Hematopoietic multipotent progenitor cell (in vitro differentiated cells): ENCODE data around the gene SLC6A5. TPM values are rescaled to one million over a fixed set of nuclear protein-coding genes. Genes with fewer than 3 reads are reported as not detected.

Experiments used
- DNase-seq, 3 donors: peaks; one replicate each; pipeline ENCODE4 v3.0.0-alpha.2; 2011 to 2015; ENCODE audit warnings: low read depth in 2 of 3, low spot score in 2 of 3
- total RNA-seq: library from RNA; depleted of rRNA; stranded (reverse); fragments of >200 nt; gene quantifications from one replicate; pipeline ENCODE4 v1.2.3, GENCODE V29; 2012

SLC6A5 gene
- total RNA-seq, 1 donor = under 0.01 TPM

DNA sequence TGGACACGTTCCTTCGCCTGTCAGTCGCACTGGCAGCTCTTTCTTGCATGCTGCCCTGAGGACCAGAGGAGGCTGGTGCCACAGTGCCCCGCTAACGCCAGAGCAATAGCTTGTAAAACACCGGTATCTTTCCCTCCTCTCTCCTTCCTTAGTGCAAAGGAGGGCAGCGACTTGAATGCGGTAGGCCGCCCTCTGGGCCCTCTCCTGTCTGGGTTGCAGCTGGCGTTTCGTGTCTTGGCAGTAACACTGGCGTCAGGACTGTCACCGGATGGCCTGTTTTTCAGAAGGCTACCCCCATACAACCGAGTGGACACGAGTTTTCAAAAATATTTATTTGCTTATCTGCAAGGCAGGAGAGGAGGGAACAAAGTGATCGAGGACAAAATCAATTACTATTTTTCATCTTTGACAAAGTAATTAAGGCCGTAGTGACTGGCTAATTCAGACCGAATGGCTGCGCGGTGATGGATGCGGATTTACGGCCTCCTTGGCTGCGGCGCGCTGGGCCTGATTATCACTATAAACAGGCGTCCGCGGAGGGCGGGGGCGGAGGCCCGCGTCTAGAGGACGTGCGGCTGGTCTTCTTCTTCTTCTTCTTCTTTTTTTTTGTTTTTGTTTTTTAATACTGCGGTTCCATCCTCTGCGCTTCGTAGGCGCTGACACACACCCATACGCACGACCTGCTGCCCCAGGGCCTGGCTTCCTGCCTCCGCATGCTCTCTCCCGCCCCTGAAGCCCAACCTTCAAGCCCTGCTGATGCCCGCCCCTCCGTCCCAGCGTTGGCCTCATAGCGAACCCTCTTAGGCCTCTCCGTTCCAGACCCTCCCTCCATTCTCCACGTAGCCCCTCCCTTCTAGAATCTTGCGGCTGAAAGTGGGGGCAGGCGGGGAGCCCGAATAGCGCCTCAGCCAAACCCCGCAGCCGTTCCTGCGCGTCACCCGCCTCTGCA is 2.9 kb upstream of the SLC6A5 start:
- peak in 2 of 3 donors; percentile 19 to 25 for DNase-seq

DNA sequence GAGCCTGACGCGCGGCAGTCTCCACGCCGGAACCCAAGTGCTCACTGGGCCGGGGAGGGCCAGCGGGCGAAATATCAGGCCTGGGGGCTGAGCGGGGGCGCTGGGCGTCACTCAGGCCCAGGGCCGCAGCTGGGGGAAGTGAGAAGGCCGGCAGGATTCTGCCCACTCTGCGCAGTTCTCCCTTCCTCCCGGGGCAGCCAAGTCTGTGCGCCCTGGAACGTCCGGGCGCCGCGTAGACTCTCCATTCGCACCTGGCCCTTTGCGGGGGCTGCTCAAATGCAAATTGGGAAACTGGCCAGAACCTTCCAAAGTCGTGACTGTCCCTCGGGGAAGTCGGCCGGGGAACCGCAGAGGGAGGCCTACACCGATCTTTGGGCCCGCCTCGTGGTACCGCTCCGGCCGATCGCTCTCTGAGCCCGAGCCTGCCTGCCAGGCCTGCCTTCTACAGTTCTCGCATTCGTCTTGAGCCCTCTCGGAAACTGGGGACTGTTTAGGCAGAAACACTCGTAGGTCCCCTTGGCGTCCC is 2.2 kb upstream of the SLC6A5 start:
- no peak for DNase-seq

DNA sequence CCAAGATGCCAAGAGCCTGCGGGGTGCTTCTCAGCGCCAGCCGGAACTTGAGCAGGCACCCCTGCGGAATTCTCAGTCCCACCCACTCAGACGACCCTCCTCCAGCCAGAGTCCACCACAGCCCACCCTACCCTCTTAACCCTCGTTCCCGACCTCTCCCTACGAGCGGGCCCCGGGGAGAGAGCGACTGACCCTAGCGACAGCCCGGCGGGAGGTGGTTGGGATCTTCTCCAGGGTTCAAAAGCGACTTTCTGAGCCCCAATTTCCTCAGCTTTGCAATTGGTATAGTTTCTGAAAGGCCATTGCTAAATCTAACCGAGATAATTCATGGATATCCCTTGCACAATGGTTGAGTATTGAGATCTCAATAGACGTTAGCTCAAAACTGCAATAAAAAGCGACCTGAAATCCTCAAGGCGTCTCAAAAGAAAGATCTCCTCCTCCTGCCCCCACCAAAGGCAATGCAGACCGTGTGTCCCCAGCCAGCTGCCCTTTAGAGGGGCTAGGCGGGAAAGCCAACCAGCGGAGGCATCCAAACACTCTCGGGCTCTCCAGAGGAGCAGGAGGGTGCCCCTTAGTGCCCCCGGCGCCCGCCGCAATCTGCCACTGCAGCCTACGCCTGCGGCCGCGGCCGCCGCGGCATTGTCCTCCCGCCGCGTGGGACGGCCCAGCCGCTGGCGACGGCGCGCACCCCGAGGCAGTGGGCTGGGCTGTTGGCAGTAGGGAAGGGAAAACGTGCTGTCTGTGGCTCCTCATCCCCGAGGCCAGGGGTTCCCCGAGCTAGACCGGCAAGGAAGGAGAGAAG is 1.5 kb upstream of the SLC6A5 start:
- DNase-seq = no peak

DNA sequence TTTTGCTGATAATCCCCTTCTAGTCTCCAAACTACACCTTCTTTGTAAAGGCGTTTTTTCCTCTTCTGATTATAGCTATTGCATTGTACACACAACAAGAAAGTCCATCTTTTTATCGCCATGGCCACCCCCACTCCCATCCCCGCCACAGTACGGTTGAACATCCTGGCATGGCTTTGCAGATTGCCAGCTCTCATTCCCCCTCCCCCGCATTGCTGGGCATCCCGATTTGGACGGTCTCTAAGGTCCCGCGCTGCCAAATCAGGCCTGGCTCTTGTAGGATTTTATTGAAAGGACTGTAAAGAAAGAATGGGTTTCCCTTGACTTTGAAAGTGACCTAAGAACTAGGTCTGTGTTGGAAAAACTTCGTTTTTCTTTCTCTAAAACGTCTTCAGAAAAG is 916 bp upstream of the SLC6A5 start:
- no peak for DNase-seq

DNA sequence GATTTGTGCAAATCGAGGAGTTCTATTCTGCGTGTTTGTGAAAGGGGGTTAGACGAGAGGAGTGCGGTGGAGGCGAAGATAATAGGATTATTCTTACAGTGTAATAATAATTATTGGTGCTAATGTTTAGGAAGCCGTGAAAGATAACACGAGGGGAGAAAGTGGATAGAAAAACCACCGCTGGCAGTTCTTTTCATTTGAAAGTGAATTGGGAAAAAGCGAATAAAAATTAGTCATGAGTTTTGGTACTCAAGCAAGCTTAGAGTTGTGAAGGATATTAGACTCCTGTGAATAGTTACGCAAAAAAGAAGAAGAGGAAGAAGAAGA is 575 bp downstream of the SLC6A5 start:
- no peak for DNase-seq

DNA sequence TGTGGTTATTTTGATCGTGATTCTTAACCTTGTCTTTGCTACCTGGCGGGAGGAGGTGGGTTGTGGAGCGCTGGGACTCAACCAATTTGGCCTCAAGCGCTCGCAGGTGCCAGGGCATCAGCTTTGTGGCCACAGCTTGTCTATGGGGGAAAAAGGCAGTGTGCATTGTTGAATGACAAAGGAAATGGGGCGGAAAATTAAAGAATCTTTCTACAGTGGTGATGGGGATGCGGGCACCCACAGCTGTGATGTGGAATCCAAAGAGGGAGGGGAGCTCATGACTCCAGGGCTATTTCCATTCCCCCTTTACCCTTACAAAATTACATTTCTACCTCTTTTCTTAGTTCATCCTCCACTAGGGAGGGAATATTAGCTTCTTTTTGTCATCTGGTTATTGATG is 1.1 kb downstream of the SLC6A5 start:
- DNase-seq = no peak

DNA sequence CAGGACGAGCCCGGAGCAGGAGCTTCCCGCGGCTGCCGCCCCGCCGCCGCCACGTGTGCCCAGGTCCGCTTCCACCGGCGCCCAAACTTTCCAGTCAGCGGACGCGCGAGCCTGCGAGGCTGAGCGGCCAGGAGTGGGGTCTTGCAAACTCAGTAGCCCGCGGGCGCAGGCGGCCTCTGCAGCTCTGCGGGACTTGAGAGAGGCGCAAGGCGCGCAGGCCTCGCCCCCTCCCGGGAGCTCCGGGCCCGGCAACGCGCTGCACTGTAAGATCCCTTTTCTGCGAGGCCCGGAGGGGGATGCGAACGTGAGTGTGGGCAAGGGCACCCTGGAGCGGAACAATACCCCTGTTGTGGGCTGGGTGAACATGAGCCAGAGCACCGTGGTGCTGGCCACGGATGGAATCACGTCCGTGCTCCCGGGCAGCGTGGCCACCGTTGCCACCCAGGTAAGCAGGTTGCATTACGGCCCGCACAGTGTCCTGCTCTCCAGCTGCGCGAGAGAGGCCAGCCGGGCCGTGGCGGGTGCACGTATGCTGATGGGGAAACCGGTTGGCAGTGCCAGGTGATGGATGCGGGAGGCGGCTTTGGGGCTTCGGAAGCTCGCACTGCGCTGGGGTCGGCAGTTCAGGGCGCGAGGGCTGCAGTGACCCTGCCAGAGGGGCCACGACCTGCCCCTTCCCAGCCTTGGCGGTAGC is 2.0 kb downstream of the SLC6A5 start:
- DNase-seq = no peak

DNA sequence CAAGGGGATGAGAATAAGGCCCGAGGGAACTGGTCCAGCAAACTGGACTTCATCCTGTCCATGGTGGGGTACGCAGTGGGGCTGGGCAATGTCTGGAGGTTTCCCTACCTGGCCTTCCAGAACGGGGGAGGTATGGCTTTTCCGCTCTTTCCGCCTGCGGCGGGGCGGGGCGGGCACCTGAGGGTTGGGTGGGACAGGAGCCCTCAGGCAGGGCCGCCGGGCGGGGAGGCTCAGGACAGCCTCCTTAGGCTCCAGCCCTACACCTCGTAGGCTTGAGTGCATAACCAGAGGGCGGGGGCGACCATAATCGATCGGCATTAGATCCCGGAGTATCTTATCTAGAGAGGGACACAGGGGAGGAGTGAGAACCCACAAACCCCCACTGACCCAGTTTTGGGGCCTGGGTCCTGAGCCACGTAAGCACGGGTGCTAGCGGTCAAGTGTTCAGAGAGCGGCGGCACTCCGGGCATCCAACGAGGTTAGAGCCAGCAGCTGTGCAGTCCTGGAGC is 4.9 kb downstream of the SLC6A5 start:
- DNase-seq = no peak

DNA sequence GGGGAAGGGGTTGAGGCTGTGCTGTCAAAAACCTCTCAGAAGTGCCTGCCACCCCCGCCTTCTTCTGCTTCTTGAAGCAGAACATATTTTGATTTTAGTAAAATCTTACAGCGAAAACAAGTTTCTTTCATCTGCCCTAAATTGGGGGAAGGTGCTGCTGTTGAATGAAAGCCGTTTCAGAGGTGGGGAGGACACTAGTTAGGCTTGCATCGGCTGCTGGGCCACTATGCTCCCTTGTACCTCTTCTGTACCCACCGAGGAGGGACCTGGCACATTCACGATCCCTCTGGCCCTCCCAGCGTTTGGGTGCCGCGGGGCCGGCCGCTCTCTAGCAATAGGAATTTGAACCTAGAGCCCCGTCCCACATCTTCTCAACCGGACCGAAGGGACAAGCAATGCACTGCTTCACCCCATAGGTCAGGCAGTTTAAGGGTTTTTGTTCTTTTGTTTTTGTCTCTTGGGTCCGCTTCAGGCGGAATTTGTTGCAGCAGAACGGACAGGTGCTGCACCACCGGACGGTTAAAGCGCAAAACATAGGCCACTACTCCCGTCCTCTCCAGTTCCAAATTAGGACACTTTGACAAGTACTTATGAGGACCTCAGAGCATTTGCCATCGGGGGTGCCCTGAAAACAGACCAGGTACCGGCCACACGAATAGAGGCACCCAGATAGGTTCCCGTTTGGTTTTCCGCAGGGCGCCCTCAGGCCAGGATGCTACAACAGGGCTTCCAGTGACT is 5.6 kb downstream of the SLC6A5 start:
- DNase-seq = no peak

DNA sequence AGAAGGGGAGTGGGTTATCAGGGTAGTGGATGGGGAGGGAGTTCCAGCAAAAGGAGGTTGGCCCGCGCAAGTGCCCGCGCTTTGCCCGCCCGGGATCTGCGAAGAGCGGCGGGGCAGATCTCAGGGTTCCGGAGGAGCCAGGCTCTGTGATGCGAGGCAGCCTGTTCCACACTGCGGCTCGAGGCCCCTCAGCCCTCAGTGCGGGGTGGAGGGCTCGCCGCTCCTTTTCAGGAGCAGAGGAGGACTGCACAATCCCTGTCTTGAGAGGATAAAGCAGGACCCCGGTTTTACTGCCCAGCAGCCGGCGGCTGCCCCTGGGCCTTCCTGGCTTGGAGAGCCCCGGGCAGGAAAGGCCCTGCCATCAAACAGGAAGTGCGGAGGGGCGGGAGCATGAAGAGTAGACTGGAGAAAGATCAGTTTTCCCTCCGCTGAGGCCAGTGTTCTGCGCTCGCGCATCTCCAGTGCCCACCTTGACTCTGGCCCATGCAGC is 6.2 kb downstream of the SLC6A5 start:
- DNase-seq = no peak

DNA sequence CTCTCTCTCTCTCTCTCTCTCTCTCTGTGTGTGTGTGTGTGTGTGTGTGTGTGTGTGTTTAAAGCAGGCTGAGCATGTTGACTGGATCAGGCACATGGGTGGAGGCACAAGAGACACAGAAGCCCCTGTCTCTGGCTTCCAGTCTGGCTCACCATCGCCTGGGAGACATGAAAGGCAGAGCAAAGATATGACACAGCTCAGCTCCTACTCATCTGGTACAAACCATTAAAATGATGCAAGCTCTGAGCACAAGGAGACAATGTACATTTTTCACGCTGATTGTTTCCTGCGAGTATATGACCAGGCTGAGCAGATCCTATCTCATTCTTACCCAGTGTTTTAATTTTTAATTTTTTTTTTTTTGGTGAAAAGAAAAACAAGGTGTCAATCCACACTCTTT is 9.5 kb downstream of the SLC6A5 start:
- DNase-seq = no peak

DNA sequence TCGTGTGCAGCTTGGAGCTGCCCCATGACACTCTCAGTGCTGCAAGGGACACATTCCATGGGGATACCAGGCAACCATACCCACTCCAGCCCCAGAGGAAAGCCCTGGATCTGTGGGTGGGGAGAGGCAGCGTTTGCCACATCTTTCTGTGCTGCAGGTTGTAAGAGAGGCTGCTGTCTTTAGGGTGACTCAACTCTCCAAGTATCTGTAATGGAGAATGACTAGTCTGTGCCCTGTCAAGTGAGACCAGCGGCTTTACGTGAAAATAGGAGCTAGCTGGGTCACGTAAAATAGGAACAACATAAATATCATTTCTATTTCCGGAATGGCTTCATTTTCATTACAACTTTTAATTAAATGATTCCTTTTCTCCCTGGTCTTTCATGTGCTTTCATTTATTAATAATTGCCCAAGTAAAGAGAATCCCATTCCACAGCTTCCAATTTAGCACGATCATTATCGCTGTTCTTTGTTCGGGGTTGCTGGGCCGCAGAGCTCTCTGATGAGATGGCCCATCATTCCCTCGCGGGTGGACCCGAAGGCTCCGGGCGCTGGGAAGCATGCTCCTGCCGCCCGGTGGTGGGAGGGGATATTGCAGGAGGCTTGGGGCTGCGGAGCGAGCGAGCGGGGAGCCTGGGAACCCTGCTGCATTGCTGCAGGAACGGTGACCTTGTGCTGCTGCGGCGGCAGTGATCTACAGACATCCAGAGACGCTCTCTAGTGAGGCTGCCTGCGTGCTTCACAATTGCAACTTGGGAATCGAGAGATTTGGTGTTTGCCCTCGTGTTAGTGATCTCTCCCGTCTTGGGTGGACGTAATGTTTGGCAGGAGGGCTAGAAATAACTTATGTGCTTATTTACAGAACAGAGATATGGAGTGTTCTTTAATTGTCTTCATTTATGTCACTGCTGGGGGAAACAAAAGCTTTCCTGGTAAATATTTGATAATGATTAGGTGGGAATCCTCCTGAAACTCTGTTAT is 10.6 kb downstream of the SLC6A5 start:
- DNase-seq = peak; percentile 5 to 68 (median 43)

DNA sequence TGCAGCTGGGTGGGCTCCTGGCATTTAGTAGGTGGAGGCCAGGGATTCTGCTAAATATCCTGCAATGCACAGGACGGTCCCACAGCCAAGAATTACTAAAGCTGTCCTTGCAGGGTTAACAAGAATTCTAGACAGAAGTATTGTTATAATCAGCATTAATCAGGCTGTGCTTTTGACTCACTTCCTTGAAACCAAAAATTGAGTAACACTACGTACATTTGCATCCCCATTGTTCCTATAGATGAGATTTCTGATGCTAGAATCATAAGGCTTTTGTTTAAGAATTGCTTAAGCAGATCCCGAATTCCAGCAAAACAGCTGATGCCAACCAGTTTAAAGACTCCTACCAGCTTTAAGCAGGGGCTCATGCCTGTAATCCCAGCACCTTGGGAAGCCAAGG is 11.4 kb downstream of the SLC6A5 start:
- DNase-seq = no peak

DNA sequence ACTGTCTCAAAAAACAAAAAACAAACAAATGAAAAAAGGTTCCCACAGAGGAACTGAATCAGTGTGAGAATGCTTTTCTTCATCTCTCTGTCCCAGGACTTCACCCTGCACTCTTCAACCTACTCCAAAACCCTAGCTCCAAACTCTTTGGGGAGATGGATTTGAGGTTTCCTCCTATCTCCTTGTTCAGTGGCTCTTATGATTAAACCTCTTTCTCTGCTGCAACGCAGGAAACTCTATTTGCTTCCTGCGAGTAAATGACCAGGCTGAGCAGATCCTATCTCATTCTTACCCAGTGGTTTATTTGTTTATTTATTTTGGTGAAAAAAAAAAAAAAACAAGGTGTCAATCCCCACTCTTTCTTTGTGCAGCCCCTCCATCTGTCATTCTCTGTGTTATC is 12.0 kb downstream of the SLC6A5 start:
- DNase-seq = no peak

DNA sequence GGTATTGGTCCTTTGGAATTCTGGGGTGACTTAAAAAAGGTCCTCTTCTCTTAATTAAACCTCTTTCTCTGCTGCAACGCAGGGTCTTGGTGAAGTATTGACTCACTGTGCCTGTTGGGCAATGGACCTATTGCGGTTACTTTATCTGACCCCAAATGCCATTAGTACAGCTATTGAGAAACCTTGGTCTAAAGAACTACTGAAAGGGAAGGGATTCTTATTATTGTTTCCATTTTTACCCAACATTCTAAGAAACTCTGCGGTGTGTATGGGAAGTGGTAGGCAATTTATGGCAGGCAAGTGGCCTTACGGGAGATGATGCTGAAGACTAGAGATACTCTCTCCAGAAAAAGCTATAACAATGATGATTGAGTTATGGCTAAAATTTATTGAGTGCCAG is 12.5 kb downstream of the SLC6A5 start:
- no peak for DNase-seq

DNA sequence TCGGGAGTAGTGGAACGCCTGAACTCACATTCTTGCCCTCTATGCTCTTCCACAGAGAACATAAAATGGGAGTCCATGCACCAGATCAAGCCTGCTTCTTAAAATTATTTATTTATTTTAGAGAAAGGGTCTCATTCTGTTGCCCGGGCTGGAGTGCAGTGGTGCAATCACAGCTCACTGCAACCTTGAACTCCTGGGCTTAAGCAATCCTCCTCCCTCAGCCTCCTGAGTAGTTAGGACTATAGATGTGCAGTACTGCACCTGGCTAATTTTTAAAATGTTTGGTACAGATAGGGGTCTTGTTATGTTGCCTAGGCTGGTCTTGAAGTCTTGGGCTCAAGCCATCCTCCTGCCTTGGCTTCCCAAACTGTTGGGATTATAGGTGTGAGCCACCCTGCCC is 13.0 kb downstream of the SLC6A5 start:
- DNase-seq = no peak

DNA sequence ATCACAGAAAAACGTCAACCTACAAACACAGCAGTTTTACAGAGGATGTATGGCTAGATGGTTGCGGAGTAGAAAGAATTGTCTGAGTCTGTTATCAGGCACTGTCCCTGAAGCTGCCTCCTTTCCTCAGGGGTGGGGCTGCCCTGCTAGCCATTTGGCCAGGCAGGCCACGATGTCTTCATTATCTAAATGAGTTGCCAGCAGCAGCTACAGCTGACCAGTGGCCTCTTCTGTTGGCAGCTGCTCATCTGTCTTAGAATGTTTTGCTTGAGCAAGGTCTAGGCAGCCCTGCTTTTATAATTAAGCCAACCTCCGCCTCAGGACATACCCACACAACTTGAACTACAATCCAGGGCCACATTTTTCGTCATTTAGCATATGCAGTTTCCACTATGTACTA is 17.5 kb downstream of the SLC6A5 start:
- no peak for DNase-seq

DNA sequence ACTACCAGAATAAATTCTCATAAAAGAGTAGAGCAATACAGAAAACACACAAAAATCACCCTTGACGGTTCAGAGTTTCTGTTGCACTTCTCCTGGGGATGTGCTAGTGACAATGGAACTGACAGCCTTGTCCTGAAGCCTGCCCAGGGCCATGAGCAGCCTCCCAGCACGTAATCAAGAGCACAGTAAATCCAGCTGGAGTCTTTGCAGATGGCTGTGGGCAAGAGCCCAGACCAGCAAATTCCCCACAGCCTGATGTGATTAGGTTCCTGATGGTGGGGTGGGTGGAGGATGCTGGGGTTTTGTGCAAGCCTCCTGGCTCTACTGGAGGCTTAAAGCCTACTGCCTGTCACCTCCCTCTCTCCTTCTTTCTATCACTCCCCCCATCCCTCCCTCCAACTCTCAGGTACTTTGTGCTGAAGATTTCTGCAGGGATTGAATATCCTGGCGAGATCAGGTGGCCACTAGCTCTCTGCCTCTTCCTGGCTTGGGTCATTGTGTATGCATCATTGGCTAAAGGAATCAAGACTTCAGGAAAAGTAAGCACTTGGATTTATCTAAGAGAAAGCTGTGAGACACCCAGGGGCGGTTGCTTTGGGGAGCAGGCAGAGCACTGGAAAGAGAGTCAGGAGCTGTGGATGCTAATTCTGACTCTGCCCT is 18.1 kb downstream of the SLC6A5 start:
- no peak for DNase-seq
